NCI-H446 (cell line): ENCODE results near the gene IKZF2.

ENCODE experiments used
- DNase-seq, 2 experiments: peaks; one replicate each; lab custom pipeline; 2025; lab: John Stamatoyannopoulos, UW

The IKZF2 gene

GRCh38 chr2:212998626-212999359 is 152.6 kb downstream of the IKZF2 start:
- no peak for DNase-seq

DNA sequence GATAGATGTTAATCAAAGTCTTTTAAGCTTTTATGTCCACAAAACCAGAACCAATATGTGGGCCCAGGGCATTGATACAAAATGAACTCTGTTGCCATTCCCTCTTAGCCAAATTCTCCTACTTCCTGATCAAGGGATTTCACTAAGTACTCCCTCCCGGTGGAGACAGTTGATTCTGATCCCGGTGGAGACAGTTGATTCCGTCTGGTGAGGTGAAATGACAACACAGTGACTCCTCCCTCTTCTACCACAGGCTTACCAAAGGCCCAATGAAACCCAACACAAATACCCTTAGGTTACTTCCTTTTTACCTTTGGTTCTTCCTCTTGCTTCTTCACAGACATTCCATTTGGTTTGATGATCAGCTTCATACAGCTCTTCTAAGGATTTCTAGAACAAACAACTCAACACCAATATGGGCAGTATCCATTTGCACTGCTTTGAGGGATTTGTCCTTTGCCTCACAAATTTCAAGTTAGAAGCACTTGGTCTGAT is 153.8 kb downstream of the IKZF2 start:
- DNase-seq, result no peak

DNA sequence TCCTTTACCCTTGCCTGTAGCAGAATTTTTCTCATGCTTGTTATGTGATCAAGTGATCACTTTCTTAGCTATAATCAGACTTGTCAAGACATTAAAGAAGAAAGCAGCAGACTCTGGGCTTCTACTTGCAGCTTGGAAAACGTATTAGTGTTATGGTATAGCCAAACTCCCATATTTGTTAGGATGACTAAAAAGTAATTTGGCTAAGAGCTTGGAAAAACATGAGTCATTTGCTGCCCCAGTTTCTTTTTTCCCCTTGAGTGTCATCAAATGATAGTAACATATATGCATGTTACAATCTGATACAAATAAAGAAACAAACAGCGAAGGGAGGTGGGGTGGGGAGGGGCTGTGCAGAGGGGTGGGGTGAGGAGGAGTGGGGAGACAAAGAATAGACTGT is 155.5 kb downstream of the IKZF2 start:
- DNase-seq, result no peak

DNA sequence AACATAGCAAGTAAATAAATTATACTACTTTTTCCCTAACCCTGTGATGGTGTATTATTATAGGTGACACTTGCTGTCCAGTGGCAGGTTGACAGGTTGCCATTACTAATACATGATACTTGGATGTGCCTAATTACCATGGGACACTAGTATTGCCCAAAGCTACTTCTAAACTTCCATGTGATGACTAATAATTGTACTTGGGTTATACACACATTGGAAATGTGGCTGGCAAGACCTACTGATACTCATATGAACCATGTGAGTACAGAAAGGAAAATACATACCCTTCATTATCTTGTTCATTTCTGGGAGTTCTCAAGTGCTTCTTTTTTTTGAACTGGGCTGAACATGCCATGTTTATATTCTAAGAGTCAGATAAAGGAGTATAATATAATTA is 156.4 kb downstream of the IKZF2 start:
- DNase-seq, result no peak

- no peak for DNase-seq
Measured at GRCh38 chr2:212991120-212991519, 160.3 kb downstream of the IKZF2 start.

DNA sequence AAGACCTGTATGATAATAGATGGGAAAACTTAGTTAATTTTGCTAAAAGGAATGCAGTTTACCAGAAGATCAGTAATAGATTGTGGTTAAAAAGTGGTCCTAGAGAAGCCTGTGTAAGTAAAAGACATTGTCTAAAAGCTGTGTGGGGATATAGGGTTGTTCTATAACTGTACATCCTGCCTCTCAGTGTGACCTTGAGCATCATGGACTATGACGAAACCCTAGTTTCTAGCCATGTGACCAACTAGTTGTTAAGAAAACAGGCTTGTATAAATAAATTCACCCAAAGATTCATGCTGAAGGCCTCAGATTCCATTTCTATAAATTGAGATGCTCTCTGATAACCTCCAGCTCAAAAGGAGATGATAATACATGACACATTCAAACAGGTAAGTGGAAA is 160.7 kb downstream of the IKZF2 start:
- no peak for DNase-seq

GRCh38 chr2:212987492-212987891 is 163.9 kb downstream of the IKZF2 start:
- DNase-seq, result no peak

DNA sequence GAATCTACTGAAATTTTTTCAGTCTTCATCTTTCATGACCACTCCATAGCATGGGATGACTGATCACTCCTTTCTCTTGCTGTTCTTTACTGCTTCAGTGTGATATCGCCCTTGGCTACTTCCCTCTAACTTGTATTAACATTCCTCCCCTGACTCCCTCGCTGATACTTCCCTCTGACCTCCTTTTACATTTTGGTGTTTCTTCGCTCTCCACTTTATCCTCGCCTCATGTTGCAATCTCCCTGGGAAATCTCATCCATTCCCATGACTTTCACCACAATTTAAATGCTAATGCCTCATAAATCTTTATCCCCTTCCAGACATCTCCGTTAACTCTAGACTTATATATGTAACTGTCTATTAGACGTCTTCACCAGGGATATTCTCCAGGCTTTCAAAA is 167.3 kb downstream of the IKZF2 start:
- DNase-seq, result no peak

DNA sequence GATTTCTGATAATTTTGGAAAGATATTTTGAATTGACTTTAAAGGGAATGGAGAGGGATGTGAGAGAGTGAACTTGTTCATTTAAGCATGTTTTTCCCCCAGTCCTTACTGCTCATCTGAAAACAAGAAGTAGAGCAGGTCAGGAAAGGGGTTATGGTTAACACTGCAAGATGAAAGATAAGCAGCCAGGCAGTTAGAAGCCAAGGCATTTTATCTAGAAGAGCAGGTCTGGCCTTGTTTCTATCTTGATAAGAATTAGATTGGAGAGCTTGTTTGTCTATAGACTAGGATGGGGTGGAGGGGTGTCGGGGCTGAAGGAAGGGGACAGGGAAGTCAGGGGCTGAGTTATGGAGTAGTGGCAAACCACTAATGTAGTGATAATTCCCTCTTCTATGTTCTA is 171.6 kb downstream of the IKZF2 start:
- no peak for DNase-seq

DNA sequence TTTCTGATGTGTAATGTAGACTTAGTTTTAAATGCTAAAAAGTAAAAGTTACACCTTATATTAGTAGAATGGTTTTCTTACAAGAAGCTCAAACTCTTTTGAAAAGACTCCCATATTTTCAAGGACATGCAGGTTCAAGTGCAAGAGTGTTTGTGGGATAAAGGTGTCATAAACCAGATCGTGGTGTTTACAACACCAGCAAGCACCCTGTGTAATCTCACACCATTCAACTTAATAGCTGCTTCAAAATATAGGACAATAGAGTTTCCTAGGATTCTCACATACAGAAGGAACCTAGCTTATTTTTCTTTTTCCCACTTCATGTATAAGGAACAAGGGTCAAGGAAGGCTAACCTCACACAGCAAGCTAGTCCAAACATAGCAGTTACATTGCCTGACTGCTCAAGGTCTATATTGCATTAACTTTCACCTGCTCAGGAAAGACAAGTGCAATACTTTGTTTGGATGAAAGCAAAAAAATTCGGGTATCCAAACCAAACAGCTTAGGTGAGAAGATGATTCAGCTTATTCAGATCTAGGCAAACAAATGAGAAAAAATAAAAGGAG is 172.3 kb downstream of the IKZF2 start:
- DNase-seq, result no peak

- no peak for DNase-seq
Measured at GRCh38 chr2:212977152-212977551, 174.3 kb downstream of the IKZF2 start.

DNA sequence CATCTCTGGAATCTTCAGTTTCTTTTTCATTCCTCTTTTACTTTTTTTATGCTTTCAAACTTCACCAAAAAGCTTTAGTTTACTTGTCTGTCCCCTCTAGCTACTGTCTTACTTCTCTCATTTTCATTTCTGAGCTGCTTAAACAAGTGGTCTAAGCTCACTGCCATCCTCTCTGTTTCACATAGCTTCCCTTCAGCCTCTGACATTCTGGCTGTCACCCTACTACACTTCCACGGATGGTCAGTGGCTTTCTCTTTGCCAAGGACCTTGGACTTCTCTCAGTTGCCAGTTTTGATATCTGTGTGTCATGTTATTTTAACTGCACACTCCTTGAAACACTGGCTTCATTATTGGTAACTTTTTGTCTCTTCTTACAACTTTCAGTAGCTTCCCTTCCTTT is 176.1 kb downstream of the IKZF2 start:
- DNase-seq, result no peak

DNA sequence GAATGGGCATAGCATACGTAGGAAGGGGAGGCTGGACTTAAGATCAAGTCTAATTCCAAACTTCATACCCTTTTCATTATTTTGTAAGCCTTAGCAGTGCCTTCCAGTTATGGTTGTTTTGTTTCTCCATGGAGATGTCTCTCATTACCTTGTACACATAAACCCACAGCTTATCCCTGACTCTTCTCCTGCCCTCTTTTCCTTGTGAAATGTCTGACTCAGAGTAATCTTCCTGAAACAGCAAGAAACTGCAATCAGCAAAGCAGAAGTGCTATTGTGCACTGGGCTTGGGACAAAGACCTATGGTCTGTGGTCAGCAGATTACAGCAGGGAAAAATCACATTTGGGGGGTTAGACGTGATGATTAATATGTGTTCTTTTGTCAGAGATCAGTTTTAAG is 176.7 kb downstream of the IKZF2 start:
- DNase-seq, result no peak

- DNase-seq, result no peak
Measured at GRCh38 chr2:212973347-212973746, 178.1 kb downstream of the IKZF2 start.

- DNase-seq, result no peak
Measured at GRCh38 chr2:212970132-212970531, 181.3 kb downstream of the IKZF2 start.

DNA sequence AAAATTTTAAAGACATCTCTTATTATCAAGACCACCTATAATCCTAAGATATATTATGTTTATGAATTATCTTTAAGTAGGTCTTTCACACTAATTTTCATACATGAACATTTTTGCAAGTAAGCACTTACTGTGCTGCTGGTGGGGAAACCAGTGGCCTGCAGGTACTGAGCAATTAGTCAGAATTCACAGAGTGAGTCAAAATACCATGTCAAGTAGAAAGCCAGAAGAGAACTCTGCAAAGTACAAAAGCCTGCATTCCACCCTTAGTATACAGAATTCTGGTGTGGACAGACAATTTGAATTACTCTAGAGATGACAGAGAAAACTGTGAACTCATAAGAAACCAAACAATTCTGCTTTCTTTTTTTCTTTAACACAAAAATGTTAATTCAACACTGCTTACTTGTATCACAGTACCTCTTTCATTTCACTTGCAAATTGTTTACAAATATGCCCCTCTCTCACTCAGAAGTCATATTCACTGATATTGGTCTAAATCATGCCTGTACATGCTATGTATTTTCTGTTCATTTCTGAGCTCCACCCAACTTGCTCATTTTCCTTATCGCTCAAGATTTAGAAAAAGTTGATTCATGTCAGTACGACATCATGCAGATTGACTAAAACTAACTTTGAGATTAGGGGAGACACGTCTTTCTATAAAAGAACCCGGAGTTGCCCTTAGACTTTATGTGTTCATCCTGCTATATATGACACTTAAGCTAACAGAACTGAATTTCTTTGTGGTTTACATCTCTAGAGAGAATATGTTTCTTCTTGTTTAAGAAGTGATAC is 182.9 kb downstream of the IKZF2 start:
- DNase-seq, result no peak

DNA sequence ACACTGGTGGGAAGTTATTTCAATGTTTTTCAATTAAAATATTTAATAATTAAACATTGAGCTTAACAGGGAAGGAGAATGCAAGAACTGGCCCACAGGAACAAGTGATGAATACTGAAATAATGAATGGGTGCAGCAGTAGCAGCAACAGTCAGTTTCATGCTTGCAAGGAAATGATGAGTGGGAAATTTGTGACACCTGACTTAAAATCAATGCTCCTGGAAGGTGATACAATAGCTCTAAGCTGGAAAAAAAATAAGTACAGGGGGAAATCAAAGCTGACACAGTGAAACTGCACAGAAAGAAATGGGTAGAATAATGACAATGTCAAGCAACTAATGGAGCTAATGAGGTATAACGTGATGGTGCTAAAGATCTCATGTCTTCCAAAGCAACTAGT is 184.5 kb downstream of the IKZF2 start:
- no peak for DNase-seq

DNA sequence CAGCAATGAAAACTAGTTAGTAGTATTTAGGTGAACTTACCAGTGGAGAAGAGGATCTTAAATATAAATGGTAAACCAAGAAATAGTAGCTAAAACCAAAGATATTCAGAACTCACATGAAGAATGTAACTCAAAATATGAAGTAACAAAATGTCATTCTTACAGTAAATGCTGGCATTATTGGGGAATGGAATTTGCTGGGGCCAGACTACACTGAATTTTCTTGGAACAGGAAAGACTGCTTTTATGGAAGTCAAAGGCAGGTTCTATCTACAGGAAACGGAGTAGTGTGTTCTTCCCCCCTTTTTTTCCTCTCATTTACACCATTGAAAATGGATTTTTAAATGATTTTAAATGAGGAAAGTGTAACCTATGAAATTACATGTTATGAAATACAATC is 188.7 kb downstream of the IKZF2 start:
- no peak for DNase-seq

DNA sequence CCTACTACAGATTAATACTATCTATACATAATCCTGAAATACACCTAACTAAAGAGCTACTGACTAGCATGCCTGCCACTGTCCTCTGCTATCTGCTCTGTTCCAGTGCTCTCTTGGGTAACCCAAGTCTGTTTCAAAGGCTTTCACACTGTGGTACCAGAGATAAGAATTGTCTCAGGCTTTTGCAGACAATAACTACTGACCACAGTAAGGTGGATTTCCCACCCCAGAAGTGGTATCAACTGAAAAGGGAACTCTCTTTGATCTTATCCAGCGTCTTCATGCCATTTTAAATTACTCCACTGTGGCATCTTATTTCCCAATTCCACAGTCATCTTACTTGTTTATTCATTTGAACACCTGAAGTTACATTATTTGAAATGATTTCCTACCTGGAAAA is 190.2 kb downstream of the IKZF2 start:
- no peak for DNase-seq

DNA sequence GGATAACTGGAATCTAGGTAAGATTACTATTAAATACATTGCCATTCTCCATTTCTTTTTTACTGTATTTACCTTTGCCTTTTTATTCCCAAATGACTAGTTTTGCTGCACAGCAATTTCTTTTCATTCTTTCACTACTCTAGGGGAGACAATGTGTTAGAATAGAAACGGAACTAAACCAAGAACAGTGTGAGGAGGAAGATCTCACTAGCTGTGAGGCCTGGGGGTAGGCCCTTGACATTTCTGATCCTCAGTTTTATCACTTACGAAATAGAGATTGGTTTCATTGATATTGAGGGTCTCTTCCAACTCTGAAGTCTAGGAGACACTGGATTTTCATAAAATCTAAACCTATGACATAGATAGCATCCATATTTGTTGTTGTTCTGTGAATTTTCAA is 191.1 kb downstream of the IKZF2 start:
- DNase-seq, result no peak

DNA sequence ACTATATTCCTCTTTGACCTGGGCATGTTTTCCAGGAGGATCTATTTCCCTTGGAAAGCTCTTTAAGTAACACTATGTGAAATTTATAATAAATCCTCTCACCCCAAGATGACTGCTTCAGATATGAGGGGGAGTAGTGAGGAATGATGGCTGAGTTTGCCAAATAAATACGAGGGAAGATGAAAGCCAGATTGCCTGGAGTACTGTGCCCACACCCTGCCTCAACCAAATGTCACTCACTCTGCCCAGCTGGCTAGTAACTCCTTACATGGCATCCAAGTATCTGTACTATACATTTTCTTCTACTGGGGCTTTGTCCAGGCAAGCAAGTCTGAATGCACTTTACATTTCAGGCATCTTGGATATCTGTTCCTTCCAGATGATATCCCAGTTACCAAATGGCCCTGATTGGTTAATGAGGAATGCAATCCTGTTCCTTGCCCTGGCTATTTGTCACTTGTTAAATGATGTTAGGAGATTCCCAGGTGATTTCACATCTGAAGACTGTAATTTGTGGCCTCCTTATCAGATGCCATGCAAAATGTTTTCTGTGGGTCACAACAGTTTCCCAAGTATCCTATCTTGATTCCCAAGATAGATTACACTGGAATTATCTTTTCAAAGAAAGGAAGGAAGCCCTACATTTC is 191.8 kb downstream of the IKZF2 start:
- peak in 1 of 2 experiments; percentile 22 for DNase-seq

DNA sequence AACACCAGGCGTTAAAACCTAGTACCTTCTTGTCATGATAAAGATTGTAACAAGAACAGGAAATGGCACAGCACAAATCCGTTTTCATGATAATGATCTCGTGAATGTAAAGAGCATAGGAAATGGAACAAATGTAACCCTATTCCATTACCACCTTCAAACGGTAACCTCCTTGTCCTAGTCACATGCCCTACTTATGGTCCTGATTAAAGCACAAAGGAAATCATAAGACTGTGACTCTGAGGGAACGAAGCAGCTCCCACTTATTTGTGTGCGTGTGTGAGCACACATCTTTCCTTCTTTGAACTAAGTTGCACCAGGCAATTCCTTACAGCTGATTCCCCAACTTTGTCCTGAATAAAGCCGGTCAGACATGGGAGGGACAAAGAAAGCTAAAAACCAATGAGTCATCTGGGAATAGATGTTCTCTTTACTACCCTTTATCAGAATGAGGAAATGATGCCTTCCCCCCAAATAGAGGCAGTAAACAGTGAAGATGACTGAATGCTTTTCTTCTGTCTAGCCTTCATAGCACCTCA is 192.6 kb downstream of the IKZF2 start:
- DNase-seq, result no peak
